CD4-positive, alpha-beta T cell (primary cell): ENCODE results near the gene GALNT1. TPM values are rescaled to one million over a fixed set of nuclear protein-coding genes. Genes with fewer than 3 reads are reported as not detected.

Experiments used
- ATAC-seq: fragments of 200-7000 bp; cut with Tn5 transposase; one replicate; pipeline ENCODE4 v1.10.0; 2022; ENCODE audit warnings: mild to moderate bottlenecking; ENCODE audit not compliant: poor library complexity
- CTCF ChIA-PET: fragments of 350-600 bp; sonication (Branson Sonifier 250); formaldehyde crosslinking; loops from one replicate; lab custom pipeline; 2021; ENCODE audit warnings: antibody characterized with exemption, inconsistent platforms; lab: Charles Lee
- POLR2A ChIA-PET: fragments of 350-600 bp; sonication (Branson Sonifier 250); formaldehyde crosslinking; loops from one replicate; lab custom pipeline; 2021; ENCODE audit warnings: antibody characterized with exemption, inconsistent platforms; lab: Charles Lee
- DNase-seq, 14 experiments: peaks; one replicate each; pipeline ENCODE4 v3.0.0-alpha.2; 2013 to 2020; ENCODE audit warnings: mixed read lengths in 2 of 14
- H3K27ac ChIP-seq, 2 donors: one replicate each; pipeline versions ENCODE4 v1.5.1 to v1.7.0; 2013; ENCODE audit warnings: low read length in 2 of 2, low read depth in 1 of 2, mild to moderate bottlenecking in 1 of 2
- H3K27me3 ChIP-seq, 2 experiments: 1 replicate in 1 of 2; 2 replicates in 1 of 2; pipeline versions ENCODE4 v1.6.1 to v1.7.0; 2013; ENCODE audit warnings: low read length in 2 of 2, control low read depth in 1 of 2, mild to moderate bottlenecking in 1 of 2, moderate library complexity in 1 of 2; ENCODE audit not compliant: insufficient read depth in 2 of 2, control insufficient read depth in 1 of 2
- H3K36me3 ChIP-seq: one replicate; pipeline ENCODE4 v1.6.1; 2013; ENCODE audit warnings: low read length, control low read depth; ENCODE audit not compliant: insufficient read depth
- H3K4me1 ChIP-seq: one replicate; pipeline ENCODE4 v1.6.1; 2013; ENCODE audit warnings: low read length, control low read depth; ENCODE audit not compliant: insufficient read depth
- H3K4me3 ChIP-seq: one replicate; pipeline ENCODE4 v1.5.1; 2013; ENCODE audit warnings: mild to moderate bottlenecking, low read length, moderate library complexity
- H3K9me3 ChIP-seq, 2 experiments: 1 replicate in 1 of 2; 2 replicates in 1 of 2; pipeline versions ENCODE4 v1.6.1 to v1.7.0; 2013; ENCODE audit warnings: low read length in 2 of 2, mild to moderate bottlenecking in 2 of 2, control low read depth in 1 of 2, moderate library complexity in 1 of 2; ENCODE audit not compliant: control insufficient read depth in 1 of 2, insufficient read depth in 1 of 2
- H3K27ac Mint-ChIP-seq: one replicate; pipeline ENCODE4 v1.8.0; 2020; ENCODE audit warnings: mixed read lengths
- H3K27me3 Mint-ChIP-seq: one replicate; pipeline ENCODE4 v1.8.0; 2021; ENCODE audit warnings: mixed read lengths
- H3K36me3 Mint-ChIP-seq: one replicate; pipeline ENCODE4 v1.8.0; 2021; ENCODE audit warnings: low read depth, mixed read lengths
- H3K4me1 Mint-ChIP-seq: one replicate; pipeline ENCODE4 v1.8.0; 2021; ENCODE audit warnings: low read depth, mixed read lengths
- H3K4me3 Mint-ChIP-seq: one replicate; pipeline ENCODE4 v1.8.0; 2020; ENCODE audit warnings: mild to moderate bottlenecking, mixed read lengths
- H3K9me3 Mint-ChIP-seq: one replicate; pipeline ENCODE4 v1.8.0; 2020; ENCODE audit warnings: mixed read lengths
- CTCF ChIP-seq: fragments of 200-600 bp; IDR thresholded peaks from one replicate; pipeline ENCODE4 v1.8.0; 2022; ENCODE audit warnings: antibody characterized with exemption, mild to moderate bottlenecking
- intact Hi-C, 2 experiments: fragments of 100-400 bp; cut with DNase I in 1 of 2; cut with micrococcal nuclease in 1 of 2; formaldehyde crosslinking; loops; one replicate each; pipeline versions ENCODE4 v1.15.1 to v1.9.0; 2023 to 2025; cut with DNase I, micrococcal nuclease
- total RNA-seq, 174 experiments: library from RNA in 2 of 174; stranded (reverse) in 2 of 174; gene quantifications; one replicate each; pipeline ENCODE4 v1.2.3 and lab custom pipeline; 2021 to 2026

The GALNT1 gene
- total RNA-seq, 2 experiments from 2014 or later, result 16.1 to 17.9 TPM

GRCh38 chr18:35747894-35748472, 166.4 kb downstream of the GALNT1 start:
- TF ChIP-seq CTCF, result no peak
- H3K27ac ChIP-seq, result no peak overlapping the region
- H3K27ac Mint-ChIP-seq, result no peak overlapping the region
- H3K27me3 Mint-ChIP-seq, result no peaks in the 10 kb centered on the region
- no peak overlapping the region for H3K4me3 Mint-ChIP-seq
- POLR2A ChIA-PET, result no interaction called here
- H3K4me3 ChIP-seq, result no peak overlapping the region
- DNase-seq (no peak), ATAC-seq (no peak)
- H3K4me1 Mint-ChIP-seq, result no peaks in the 10 kb centered on the region
- H3K4me1 ChIP-seq, result no peaks in the 10 kb centered on the region
- H3K36me3 Mint-ChIP-seq, result no peaks in the 10 kb centered on the region
- intact Hi-C loops, result no loop called here
- CTCF ChIA-PET, result no interaction called here
- no peaks in the 10 kb centered on the region for H3K9me3 ChIP-seq
- no peaks in the 10 kb centered on the region for H3K9me3 Mint-ChIP-seq
- H3K27me3 ChIP-seq, result peaks cover 0 to 3% of the 10 kb centered on the region in 2 experiments
- no peaks in the 10 kb centered on the region for H3K36me3 ChIP-seq

- DNase-seq (no peak), ATAC-seq (no peak)
- intact Hi-C loops, result loop anchor here in 1 of 2 experiments (10.0 kb wide), 1 partner anchor 345 kb away; no protein-coding TSS in a partner anchor
- Histone ChIP-seq H3K27me3 (peaks cover 0 to 4% of the 10 kb centered on the region in 2 experiments), H3K27ac (no peak overlapping the region), H3K4me3 (no peak overlapping the region), H3K36me3 (no peaks in the 10 kb centered on the region), H3K4me1 (no peaks in the 10 kb centered on the region), H3K9me3 (no peaks in the 10 kb centered on the region)
- H3K27me3 Mint-ChIP-seq, result peaks cover under 1% of the 10 kb centered on the region
- H3K4me1 Mint-ChIP-seq, result no peaks in the 10 kb centered on the region
- H3K27ac Mint-ChIP-seq, result no peak overlapping the region
- TF ChIP-seq CTCF, result no peak
- H3K9me3 Mint-ChIP-seq, result no peaks in the 10 kb centered on the region
- CTCF ChIA-PET, result no interaction called here
- no peaks in the 10 kb centered on the region for H3K36me3 Mint-ChIP-seq
- H3K4me3 Mint-ChIP-seq, result no peak overlapping the region
- POLR2A ChIA-PET, result no interaction called here
Observed at GRCh38 chr18:35749701-35750100, 168.2 kb downstream of the GALNT1 start.

GRCh38 chr18:35750929-35751328, 169.4 kb downstream of the GALNT1 start:
- H3K27ac ChIP-seq, result no peak overlapping the region
- ChIA-PET CTCF (no interaction called here), POLR2A (no interaction called here)
- no peak for ATAC-seq
- Mint-ChIP-seq H3K4me3 (no peak overlapping the region), H3K9me3 (no peaks in the 10 kb centered on the region), H3K27me3 (peaks cover 11% of the 10 kb centered on the region), H3K4me1 (no peaks in the 10 kb centered on the region), H3K36me3 (no peaks in the 10 kb centered on the region), H3K27ac (no peak overlapping the region)
- H3K27me3 ChIP-seq, result peaks cover 0 to 4% of the 10 kb centered on the region in 2 experiments
- H3K36me3 ChIP-seq, result no peaks in the 10 kb centered on the region
- no peak for DNase-seq
- no peaks in the 10 kb centered on the region for H3K4me1 ChIP-seq
- H3K9me3 ChIP-seq, result no peaks in the 10 kb centered on the region
- no peak for TF ChIP-seq CTCF
- H3K4me3 ChIP-seq, result no peak overlapping the region
- intact Hi-C loops, result loop anchor here in 1 of 2 experiments (10.0 kb wide), 1 partner anchor 344 kb away; no protein-coding TSS in a partner anchor
